Measurements from ENCODE around the gene RGS7BP. TPM values are rescaled to one million over a fixed set of nuclear protein-coding genes. Genes with fewer than 3 reads are reported as not detected.

The RGS7BP gene
- total and polyA plus RNA-seq, 2 of the 13 experiments (the other 11 are each of a cell fraction or from before 2014, with no cell fraction given): not detected

GRCh38 chr5:64497386-64497785 lies 8.4 kb upstream of the RGS7BP start:
- Histone ChIP-seq H3K36me3 (replicated peaks in 1 of 2; ENCODE audit: control insufficient read depth in 1 of 2, insufficient read depth in 2 of 2, low read length in 2 of 2) (no peaks in the 10 kb centered on the region), H3K4me3 (replicated peaks in 1 of 3; ENCODE audit: insufficient read depth in 1 of 3, low read depth in 2 of 3, low read length in 3 of 3) (no peak overlapping the region), H3K9me3 (ENCODE audit: low read length) (no peaks in the 10 kb centered on the region), H3K27ac (ENCODE audit: extremely low read length, insufficient read depth, low read length) (no peak overlapping the region), H3K4me2 (ENCODE audit: low read depth, low read length) (no peak overlapping the region), H4K20me1 (ENCODE audit: insufficient read depth, low read length) (no peaks in the 10 kb centered on the region), H3K4me1 (ENCODE audit: insufficient read depth, low read length) (no peaks in the 10 kb centered on the region), H2AFZ (ENCODE audit: low read length) (no peak overlapping the region), H3K79me2 (ENCODE audit: insufficient read depth, low read length) (no peaks in the 10 kb centered on the region), H3K9ac (ENCODE audit: insufficient read depth, low read depth, low read length) (no peak overlapping the region), H3K27me3 (ENCODE audit: control insufficient read depth in 1 of 2, insufficient read depth in 2 of 2, low read length in 2 of 2) (no peaks in the 10 kb centered on the region)
- CTCF ChIA-PET (ENCODE audit: low intra/inter-chr PET ratio, low total read pairs): no interaction called here
- POLR2A ChIA-PET: no interaction called here
- FAIRE-seq (no peak), DNase-seq (ENCODE audit: low spot score) (no peak), ATAC-seq (no peak)
- no peak for TF ChIP-seq RERE (CRISPR knock-in tag; IDR thresholded peaks at IDR 0.05; ENCODE audit: low read depth)
- no peak for TF ChIP-seq ZNF615 (CRISPR knock-in tag; IDR thresholded peaks at IDR 0.05; ENCODE audit: borderline replicate concordance)
- TF ChIP-seq ARHGAP35 (CRISPR knock-in tag; IDR thresholded peaks at IDR 0.05; ENCODE audit: borderline replicate concordance): no peak
- TF ChIP-seq ZSCAN5A (CRISPR knock-in tag; IDR thresholded peaks at IDR 0.05; ENCODE audit: borderline replicate concordance): no peak
- TF ChIP-seq ZSCAN21 (CRISPR knock-in tag; IDR thresholded peaks at IDR 0.05; ENCODE audit: borderline replicate concordance): no peak
- TF ChIP-seq KDM5A (IDR thresholded peaks at IDR 0.05; ENCODE audit: borderline replicate concordance, low read length): no peak
- TF ChIP-seq DNMT3B (CRISPR knock-in tag; conservative IDR thresholded peaks at IDR 0.05): no peak
- no peak for TF ChIP-seq PAXIP1 (CRISPR knock-in tag; conservative IDR thresholded peaks at IDR 0.05)
- WGBS (ENCODE audit: low lambda C conversion rate): 2% methylated on average over 2 of the region's 2 CpGs
- intact Hi-C loops (cut with micrococcal nuclease; ENCODE audit: unreplicated experiment) (no loop called here), in situ Hi-C loops (cut with HindIII; ENCODE audit: extremely low pct_ligation_motif_present, low pct_unique_long_range_greater_than_20kb) (no loop called here)
- BruUV-seq (replicated peaks): no TSS peak
